ENCODE measurements around the gene CCDC172. TPM values are rescaled to one million over a fixed set of nuclear protein-coding genes. Genes with fewer than 3 reads are reported as not detected.

CCDC172 gene
- total and polyA plus RNA-seq, 2 experiments from 2014 or later, result 4.6 to 17.6 TPM

DNA sequence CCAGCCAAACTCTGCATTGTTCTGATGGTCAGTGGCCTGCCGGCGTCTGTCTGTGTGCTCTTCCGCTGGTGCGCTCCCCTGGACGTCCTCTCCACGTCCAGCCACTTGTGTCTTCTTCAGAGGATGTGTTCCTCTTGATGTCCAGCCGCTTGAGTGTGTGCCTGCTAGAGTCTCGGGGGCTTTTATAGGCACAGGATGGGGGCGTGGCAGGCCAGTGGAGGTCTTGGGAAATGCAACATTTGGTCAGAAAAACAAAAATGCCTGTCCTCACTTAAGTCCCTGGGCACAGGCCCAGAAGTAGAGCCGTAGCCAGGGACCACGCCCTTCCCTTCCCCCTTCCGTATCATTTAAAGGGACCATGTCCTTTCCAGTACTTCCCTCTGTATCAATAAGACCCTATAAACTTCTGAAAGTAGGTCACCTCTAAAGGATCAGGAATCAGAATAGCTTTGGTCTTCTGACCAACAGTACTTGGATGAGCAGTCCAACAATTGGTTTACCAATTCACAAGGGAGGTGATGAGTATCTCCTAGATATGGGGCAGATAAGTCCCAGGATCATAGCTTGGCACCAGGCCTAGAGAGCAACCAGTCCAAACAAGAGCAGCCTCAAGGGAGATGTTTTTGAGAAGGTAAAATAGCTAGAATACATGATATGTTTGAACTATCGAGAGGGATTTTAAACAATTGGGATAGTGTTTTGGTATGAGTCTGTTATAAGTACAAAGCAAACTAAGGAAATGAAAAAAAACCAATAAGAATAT, 71.2 kb downstream of the CCDC172 start (continued):
- TF ChIP-seq, protein P1, sequence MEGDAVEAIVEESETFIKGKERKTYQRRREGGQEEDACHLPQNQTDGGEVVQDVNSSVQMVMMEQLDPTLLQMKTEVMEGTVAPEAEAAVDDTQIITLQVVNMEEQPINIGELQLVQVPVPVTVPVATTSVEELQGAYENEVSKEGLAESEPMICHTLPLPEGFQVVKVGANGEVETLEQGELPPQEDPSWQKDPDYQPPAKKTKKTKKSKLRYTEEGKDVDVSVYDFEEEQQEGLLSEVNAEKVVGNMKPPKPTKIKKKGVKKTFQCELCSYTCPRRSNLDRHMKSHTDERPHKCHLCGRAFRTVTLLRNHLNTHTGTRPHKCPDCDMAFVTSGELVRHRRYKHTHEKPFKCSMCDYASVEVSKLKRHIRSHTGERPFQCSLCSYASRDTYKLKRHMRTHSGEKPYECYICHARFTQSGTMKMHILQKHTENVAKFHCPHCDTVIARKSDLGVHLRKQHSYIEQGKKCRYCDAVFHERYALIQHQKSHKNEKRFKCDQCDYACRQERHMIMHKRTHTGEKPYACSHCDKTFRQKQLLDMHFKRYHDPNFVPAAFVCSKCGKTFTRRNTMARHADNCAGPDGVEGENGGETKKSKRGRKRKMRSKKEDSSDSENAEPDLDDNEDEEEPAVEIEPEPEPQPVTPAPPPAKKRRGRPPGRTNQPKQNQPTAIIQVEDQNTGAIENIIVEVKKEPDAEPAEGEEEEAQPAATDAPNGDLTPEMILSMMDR (conservative IDR thresholded peaks at IDR 0.05; ENCODE audit: low read depth in 2 of 2), result no peak
- TF ChIP-seq ZNF114 (CRISPR knock-in tag; IDR thresholded peaks at IDR 0.05) (no peak), STAT1 (IDR thresholded peaks at IDR 0.05; ENCODE audit: unreplicated experiment) (no peak)

DNA sequence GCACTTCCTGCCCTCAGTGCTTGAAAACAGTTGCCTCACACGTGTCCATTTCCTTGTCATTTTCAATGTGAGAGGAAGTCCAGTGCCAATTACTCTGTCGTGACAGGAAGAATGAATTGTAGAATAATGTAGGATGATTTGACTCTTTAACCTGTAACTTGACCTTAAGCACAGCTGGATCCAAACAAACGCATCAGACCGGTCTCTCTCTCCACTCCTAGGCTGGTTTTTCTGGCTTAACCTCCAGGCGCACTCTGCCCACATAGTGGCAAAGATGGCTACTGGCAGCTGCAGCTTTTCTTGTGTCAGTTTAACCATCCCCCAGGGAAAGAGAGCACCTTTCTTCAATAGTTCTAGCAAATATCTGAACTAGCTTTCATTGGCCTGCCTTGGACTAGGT, 74.0 kb downstream of the CCDC172 start:
- H3K9me2 ChIP-seq (ENCODE audit: insufficient read depth), result no peaks in the 10 kb centered on the region
- peaks cover 6% of the 10 kb centered on the region; the same call in 1 of the 2 replicates for H3K4me1 ChIP-seq (ENCODE audit: insufficient read depth)
- DNase-seq (ENCODE audit: low spot score), result peak; percentile 30
- H2AFZ ChIP-seq, result peak overlapping the region; percentile 85; the same call in 1 of the 2 replicates
- H3K4me2 ChIP-seq, result no peak overlapping the region
- peaks cover 2% of the 10 kb centered on the region for H3K27me3 Mint-ChIP-seq (ENCODE audit: insufficient read depth, low read depth, poor library complexity)
- ATAC-seq, result peak; percentile 74
- H3K4me3 ChIP-seq, result no peak overlapping the region
- H4K20me1 ChIP-seq (replicated peaks; ENCODE audit: insufficient read depth), result no peaks in the 10 kb centered on the region
- H3K36me3 ChIP-seq (ENCODE audit: insufficient read depth), result no peaks in the 10 kb centered on the region
- no peaks in the 10 kb centered on the region for H3K27me3 ChIP-seq (ENCODE audit: insufficient read depth)
- peaks cover 8% of the 10 kb centered on the region; the same call in 2 of the 3 replicates for H3K36me3 Mint-ChIP-seq (ENCODE audit: low read depth)
- H3K27ac Mint-ChIP-seq, result no peak overlapping the region
- peaks cover 10% of the 10 kb centered on the region; the same call in 2 of the 3 replicates for H3K4me1 Mint-ChIP-seq
- H3K27ac ChIP-seq (ENCODE audit: low read depth), result no peak overlapping the region
- no peaks in the 10 kb centered on the region for H3K79me2 ChIP-seq (replicated peaks; ENCODE audit: insufficient read depth)
- no peaks in the 10 kb centered on the region for H3F3A ChIP-seq (replicated peaks; ENCODE audit: low read depth)
- peaks cover 11% of the 10 kb centered on the region; the same call in 2 of the 3 replicates for H3K9me3 Mint-ChIP-seq
- H3K4me3 Mint-ChIP-seq, result no peak overlapping the region
- TF ChIP-seq POLR2AphosphoS5 (IDR thresholded peaks at IDR 0.05; ENCODE audit: low read depth) (no peak), ZNF331 (CRISPR knock-in tag; IDR thresholded peaks at IDR 0.05; ENCODE audit: low read depth) (no peak), NANOG (IDR thresholded peaks at IDR 0.05; ENCODE audit: borderline replicate concordance) (no peak), CREB1 (CRISPR knock-in tag; IDR thresholded peaks at IDR 0.05; ENCODE audit: low read depth) (no peak)
- TF ChIP-seq, protein P1 (conservative IDR thresholded peaks at IDR 0.05; ENCODE audit: low read depth in 2 of 2), result no peak
- TF ChIP-seq, protein P2, sequence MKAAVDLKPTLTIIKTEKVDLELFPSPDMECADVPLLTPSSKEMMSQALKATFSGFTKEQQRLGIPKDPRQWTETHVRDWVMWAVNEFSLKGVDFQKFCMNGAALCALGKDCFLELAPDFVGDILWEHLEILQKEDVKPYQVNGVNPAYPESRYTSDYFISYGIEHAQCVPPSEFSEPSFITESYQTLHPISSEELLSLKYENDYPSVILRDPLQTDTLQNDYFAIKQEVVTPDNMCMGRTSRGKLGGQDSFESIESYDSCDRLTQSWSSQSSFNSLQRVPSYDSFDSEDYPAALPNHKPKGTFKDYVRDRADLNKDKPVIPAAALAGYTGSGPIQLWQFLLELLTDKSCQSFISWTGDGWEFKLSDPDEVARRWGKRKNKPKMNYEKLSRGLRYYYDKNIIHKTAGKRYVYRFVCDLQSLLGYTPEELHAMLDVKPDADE (IDR thresholded peaks at IDR 0.05), result no peak
- TF ChIP-seq, protein P3, sequence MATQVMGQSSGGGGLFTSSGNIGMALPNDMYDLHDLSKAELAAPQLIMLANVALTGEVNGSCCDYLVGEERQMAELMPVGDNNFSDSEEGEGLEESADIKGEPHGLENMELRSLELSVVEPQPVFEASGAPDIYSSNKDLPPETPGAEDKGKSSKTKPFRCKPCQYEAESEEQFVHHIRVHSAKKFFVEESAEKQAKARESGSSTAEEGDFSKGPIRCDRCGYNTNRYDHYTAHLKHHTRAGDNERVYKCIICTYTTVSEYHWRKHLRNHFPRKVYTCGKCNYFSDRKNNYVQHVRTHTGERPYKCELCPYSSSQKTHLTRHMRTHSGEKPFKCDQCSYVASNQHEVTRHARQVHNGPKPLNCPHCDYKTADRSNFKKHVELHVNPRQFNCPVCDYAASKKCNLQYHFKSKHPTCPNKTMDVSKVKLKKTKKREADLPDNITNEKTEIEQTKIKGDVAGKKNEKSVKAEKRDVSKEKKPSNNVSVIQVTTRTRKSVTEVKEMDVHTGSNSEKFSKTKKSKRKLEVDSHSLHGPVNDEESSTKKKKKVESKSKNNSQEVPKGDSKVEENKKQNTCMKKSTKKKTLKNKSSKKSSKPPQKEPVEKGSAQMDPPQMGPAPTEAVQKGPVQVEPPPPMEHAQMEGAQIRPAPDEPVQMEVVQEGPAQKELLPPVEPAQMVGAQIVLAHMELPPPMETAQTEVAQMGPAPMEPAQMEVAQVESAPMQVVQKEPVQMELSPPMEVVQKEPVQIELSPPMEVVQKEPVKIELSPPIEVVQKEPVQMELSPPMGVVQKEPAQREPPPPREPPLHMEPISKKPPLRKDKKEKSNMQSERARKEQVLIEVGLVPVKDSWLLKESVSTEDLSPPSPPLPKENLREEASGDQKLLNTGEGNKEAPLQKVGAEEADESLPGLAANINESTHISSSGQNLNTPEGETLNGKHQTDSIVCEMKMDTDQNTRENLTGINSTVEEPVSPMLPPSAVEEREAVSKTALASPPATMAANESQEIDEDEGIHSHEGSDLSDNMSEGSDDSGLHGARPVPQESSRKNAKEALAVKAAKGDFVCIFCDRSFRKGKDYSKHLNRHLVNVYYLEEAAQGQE (IDR thresholded peaks at IDR 0.05; ENCODE audit: unreplicated experiment), result no peak

Measured in GM23338 (cell line).